IPS-15b (cell line): Measurements from ENCODE around the gene SEMA4C.
A peak's percentile ranks its signal among the peaks of the same experiment; 100 is the strongest.

Experiments
- H3K27me3 ChIP-seq: one replicate; pipeline ENCODE4 v1.6.1; 2013; ENCODE audit warnings: low read length; ENCODE audit not compliant: control insufficient read depth, insufficient read depth
- H3K36me3 ChIP-seq: one replicate; pipeline ENCODE4 v1.6.1; 2013; ENCODE audit warnings: low read length; ENCODE audit not compliant: control insufficient read depth, insufficient read depth
- H3K4me1 ChIP-seq: one replicate; pipeline ENCODE4 v1.6.1; 2013; ENCODE audit warnings: mild to moderate bottlenecking, low read length; ENCODE audit not compliant: control insufficient read depth, insufficient read depth
- H3K4me3 ChIP-seq: one replicate; pipeline ENCODE4 v1.5.1; 2013; ENCODE audit warnings: low read depth, low read length
- H3K9ac ChIP-seq: one replicate; pipeline ENCODE4 v1.6.1; 2013; ENCODE audit warnings: low read depth, mild to moderate bottlenecking, low read length
- H3K9me3 ChIP-seq: one replicate; pipeline ENCODE4 v1.6.1; 2013; ENCODE audit warnings: mild to moderate bottlenecking, low read length; ENCODE audit not compliant: control insufficient read depth, insufficient read depth

Gene SEMA4C

GRCh38 chr2:96828436-96828835, 41.4 kb downstream of the SEMA4C start:
- peaks cover 7% of the 10 kb centered on the region for H3K4me1 ChIP-seq
- no peaks in the 10 kb centered on the region for H3K9me3 ChIP-seq
- no peak overlapping the region for H3K9ac ChIP-seq
- H3K27me3 ChIP-seq = no peaks in the 10 kb centered on the region
- no peak overlapping the region for H3K4me3 ChIP-seq
- peaks cover 42% of the 10 kb centered on the region for H3K36me3 ChIP-seq

GRCh38 chr2:96826546-96827278, 43.2 kb downstream of the SEMA4C start:
- Histone ChIP-seq H3K36me3 (peaks cover 42% of the 10 kb centered on the region), H3K9ac (no peak overlapping the region), H3K4me3 (no peak overlapping the region), H3K9me3 (no peaks in the 10 kb centered on the region), H3K4me1 (no peaks in the 10 kb centered on the region), H3K27me3 (no peaks in the 10 kb centered on the region)

- Histone ChIP-seq H3K4me1 (peaks cover 3% of the 10 kb centered on the region), H3K9ac (no peak overlapping the region), H3K9me3 (no peaks in the 10 kb centered on the region), H3K4me3 (no peak overlapping the region), H3K36me3 (peaks cover 42% of the 10 kb centered on the region), H3K27me3 (no peaks in the 10 kb centered on the region)
Observed at GRCh38 chr2:96825057-96825456, 44.8 kb downstream of the SEMA4C start.

- no peaks in the 10 kb centered on the region for H3K9me3 ChIP-seq
- peaks cover 42% of the 10 kb centered on the region for H3K36me3 ChIP-seq
- peaks cover 3% of the 10 kb centered on the region for H3K4me1 ChIP-seq
- H3K27me3 ChIP-seq = no peaks in the 10 kb centered on the region
- no peak overlapping the region for H3K9ac ChIP-seq
- no peak overlapping the region for H3K4me3 ChIP-seq
Observed at GRCh38 chr2:96824079-96824870, 45.6 kb downstream of the SEMA4C start.

GRCh38 chr2:96823198-96823597, 46.7 kb downstream of the SEMA4C start:
- Histone ChIP-seq H3K4me1 (peaks cover 7% of the 10 kb centered on the region), H3K4me3 (no peak overlapping the region), H3K9me3 (no peaks in the 10 kb centered on the region), H3K9ac (no peak overlapping the region), H3K27me3 (no peaks in the 10 kb centered on the region), H3K36me3 (peaks cover 34% of the 10 kb centered on the region)

GRCh38 chr2:96822786-96823185, 47.1 kb downstream of the SEMA4C start:
- Histone ChIP-seq H3K27me3 (no peaks in the 10 kb centered on the region), H3K9me3 (no peaks in the 10 kb centered on the region), H3K4me1 (peaks cover 7% of the 10 kb centered on the region), H3K4me3 (no peak overlapping the region), H3K36me3 (peaks cover 30% of the 10 kb centered on the region), H3K9ac (no peak overlapping the region)

- H3K4me1 ChIP-seq = peaks cover 7% of the 10 kb centered on the region
- H3K9me3 ChIP-seq = no peaks in the 10 kb centered on the region
- H3K9ac ChIP-seq = no peak overlapping the region
- no peaks in the 10 kb centered on the region for H3K27me3 ChIP-seq
- peaks cover 18% of the 10 kb centered on the region for H3K36me3 ChIP-seq
- no peak overlapping the region for H3K4me3 ChIP-seq
Observed at GRCh38 chr2:96821113-96821675, 48.7 kb downstream of the SEMA4C start.

- no peaks in the 10 kb centered on the region for H3K9me3 ChIP-seq
- H3K4me1 ChIP-seq = peaks cover 10% of the 10 kb centered on the region
- H3K4me3 ChIP-seq = no peak overlapping the region
- H3K27me3 ChIP-seq = no peaks in the 10 kb centered on the region
- H3K36me3 ChIP-seq = peaks cover 8% of the 10 kb centered on the region
- no peak overlapping the region for H3K9ac ChIP-seq
Observed at GRCh38 chr2:96819876-96820511, 49.9 kb downstream of the SEMA4C start.

- H3K4me1 ChIP-seq = peaks cover 12% of the 10 kb centered on the region
- H3K27me3 ChIP-seq = no peaks in the 10 kb centered on the region
- no peaks in the 10 kb centered on the region for H3K9me3 ChIP-seq
- no peak overlapping the region for H3K4me3 ChIP-seq
- peak overlapping the region; percentile 13 for H3K9ac ChIP-seq
- H3K36me3 ChIP-seq = peaks cover 7% of the 10 kb centered on the region
Observed at GRCh38 chr2:96819128-96819875, 50.6 kb downstream of the SEMA4C start.

GRCh38 chr2:96817882-96818281, 52.0 kb downstream of the SEMA4C start:
- H3K9ac ChIP-seq = no peak overlapping the region
- no peaks in the 10 kb centered on the region for H3K27me3 ChIP-seq
- peaks cover 7% of the 10 kb centered on the region for H3K36me3 ChIP-seq
- no peaks in the 10 kb centered on the region for H3K9me3 ChIP-seq
- H3K4me3 ChIP-seq = no peak overlapping the region
- H3K4me1 ChIP-seq = peaks cover 12% of the 10 kb centered on the region
